IMR-90 (cell line): ENCODE results near the gene RMND5B.

Experiments used
- FOS ChIP-seq: fragments of 150-350 bp; IDR thresholded peaks from 2 replicates; pipeline ENCODE4 v1.6.1; 2016; ENCODE audit warnings: low read depth, low read length
- POLR2A ChIP-seq: IDR thresholded peaks from 2 replicates; pipeline ENCODE4 v1.6.1; 2012; ENCODE audit warnings: mild to moderate bottlenecking, low read depth, low read length
- RFX5 ChIP-seq: IDR thresholded peaks from 2 replicates; pipeline ENCODE4 v1.8.0; 2012; ENCODE audit warnings: low read depth, mild to moderate bottlenecking, low read length, moderate library complexity

DNA sequence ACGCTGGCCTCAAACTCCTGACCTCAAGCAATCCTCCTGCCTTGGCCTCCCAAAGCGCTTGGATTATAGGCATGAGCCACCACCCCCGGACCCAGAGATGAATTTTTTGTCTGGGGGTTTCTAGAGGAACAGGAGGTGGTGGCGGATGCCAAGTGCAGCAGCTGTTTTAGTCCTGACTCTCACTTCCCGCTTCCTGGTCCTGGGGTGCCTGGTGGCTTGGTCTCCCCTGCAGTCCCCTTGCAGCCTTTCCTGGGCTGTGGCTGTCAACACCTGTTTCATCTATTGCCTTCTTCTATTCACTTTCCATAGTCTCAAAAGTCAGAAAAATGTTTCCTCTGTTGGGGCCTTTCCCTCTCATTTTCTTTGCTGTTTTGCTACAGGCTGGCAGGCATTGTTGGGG is 29.4 kb downstream of the RMND5B start:
- no peak for TF ChIP-seq RFX5
- TF ChIP-seq FOS, result no peak
- no peak for TF ChIP-seq POLR2A
